NCI-H187 treated with DMSO at 0.1 percent for 48 hours (cell line): ENCODE measurements around the gene SMLR1.

Experiments used
- DNase-seq: peaks from one replicate; lab custom pipeline; 2025; lab: John Stamatoyannopoulos, UW

The SMLR1 gene

GRCh38 chr6:130851026-130851425 is 23.8 kb downstream of the SMLR1 start:
- DNase-seq, result no peak

GRCh38 chr6:130852844-130853554 is 25.8 kb downstream of the SMLR1 start:
- DNase-seq, result no peak

GRCh38 chr6:130853555-130854183 is 26.5 kb downstream of the SMLR1 start:
- no peak for DNase-seq

- DNase-seq, result no peak
Observed at GRCh38 chr6:130858054-130858453, 30.8 kb downstream of the SMLR1 start.

- no peak for DNase-seq
Observed at GRCh38 chr6:130858498-130859160, 31.4 kb downstream of the SMLR1 start.

- DNase-seq, result no peak
Observed at GRCh38 chr6:130859161-130859867, 32.1 kb downstream of the SMLR1 start.

GRCh38 chr6:130862370-130862769 is 35.2 kb downstream of the SMLR1 start:
- DNase-seq, result no peak

GRCh38 chr6:130863415-130864230 is 36.4 kb downstream of the SMLR1 start:
- DNase-seq, result no peak

- DNase-seq, result no peak
Observed at GRCh38 chr6:130864344-130864743, 37.1 kb downstream of the SMLR1 start.

GRCh38 chr6:130865793-130866192 is 38.6 kb downstream of the SMLR1 start:
- no peak for DNase-seq

GRCh38 chr6:130869681-130870080 is 42.5 kb downstream of the SMLR1 start:
- DNase-seq, result no peak

GRCh38 chr6:130870179-130870880 is 43.1 kb downstream of the SMLR1 start:
- DNase-seq, result no peak

- no peak for DNase-seq
Observed at GRCh38 chr6:130872250-130873095, 45.3 kb downstream of the SMLR1 start.

- DNase-seq, result no peak
Observed at GRCh38 chr6:130873746-130874145, 46.5 kb downstream of the SMLR1 start.

GRCh38 chr6:130879826-130880225 is 52.6 kb downstream of the SMLR1 start:
- no peak for DNase-seq

- no peak for DNase-seq
Observed at GRCh38 chr6:130882370-130882769, 55.2 kb downstream of the SMLR1 start.

GRCh38 chr6:130885392-130886192 is 58.4 kb downstream of the SMLR1 start:
- peak; percentile 1 for DNase-seq
